Dendritic cell treated with granulocyte-macrophage colony-stimulating factor and Interleukin-4, amounts not matched to agents 40 ng/mL and 50 ng/mL, for 4 days (primary cell): Measurements from ENCODE around the gene COMT.

Experiments used
- H3K27ac Mint-ChIP-seq: one replicate; pipeline ENCODE4 v1.8.0; 2022; ENCODE audit warnings: mild to moderate bottlenecking, mixed read lengths
- H3K27me3 Mint-ChIP-seq: one replicate; pipeline ENCODE4 v1.8.0; 2022; ENCODE audit warnings: mild to moderate bottlenecking, mixed read lengths
- H3K36me3 Mint-ChIP-seq: one replicate; pipeline ENCODE4 v1.8.0; 2022; ENCODE audit warnings: low read depth, mixed read lengths
- H3K4me1 Mint-ChIP-seq: one replicate; pipeline ENCODE4 v1.8.0; 2022; ENCODE audit warnings: low read depth, mixed read lengths
- H3K4me3 Mint-ChIP-seq: one replicate; pipeline ENCODE4 v1.8.0; 2022; ENCODE audit warnings: mild to moderate bottlenecking, moderate library complexity, mixed read lengths
- H3K9me3 Mint-ChIP-seq: one replicate; pipeline ENCODE4 v1.8.0; 2022; ENCODE audit warnings: mixed read lengths
- intact Hi-C: fragments of 100-400 bp; cut with micrococcal nuclease; formaldehyde crosslinking; loops from one replicate; pipeline ENCODE4 v1.15.0; 2022

The COMT gene

GRCh38 chr22:19943082-19944026 is 1.8 kb downstream of the COMT start:
- no peaks in the 10 kb centered on the region for H3K9me3 Mint-ChIP-seq
- peaks cover 25% of the 10 kb centered on the region for H3K36me3 Mint-ChIP-seq
- intact Hi-C loops = no loop called here
- peak overlapping the region; percentile 91 for H3K4me3 Mint-ChIP-seq
- H3K27me3 Mint-ChIP-seq = no peaks in the 10 kb centered on the region
- H3K4me1 Mint-ChIP-seq = peaks cover 66% of the 10 kb centered on the region
- peak overlapping the region; percentile 99 for H3K27ac Mint-ChIP-seq

- Mint-ChIP-seq H3K9me3 (no peaks in the 10 kb centered on the region), H3K36me3 (peaks cover 40% of the 10 kb centered on the region), H3K4me1 (peaks cover 38% of the 10 kb centered on the region), H3K27ac (no peak overlapping the region), H3K27me3 (no peaks in the 10 kb centered on the region), H3K4me3 (no peak overlapping the region)
- intact Hi-C loops = no loop called here
Measured at GRCh38 chr22:19948057-19948760, 6.6 kb downstream of the COMT start.

GRCh38 chr22:19951346-19951745 is 9.8 kb downstream of the COMT start:
- intact Hi-C loops = no loop called here
- Mint-ChIP-seq H3K27ac (no peak overlapping the region), H3K27me3 (no peaks in the 10 kb centered on the region), H3K4me3 (no peak overlapping the region), H3K4me1 (peaks cover 39% of the 10 kb centered on the region), H3K36me3 (peaks cover 58% of the 10 kb centered on the region), H3K9me3 (no peaks in the 10 kb centered on the region)

GRCh38 chr22:19955241-19956128 is 13.9 kb downstream of the COMT start:
- peaks cover 41% of the 10 kb centered on the region for H3K4me1 Mint-ChIP-seq
- intact Hi-C loops = no loop called here
- H3K27ac Mint-ChIP-seq = no peak overlapping the region
- H3K36me3 Mint-ChIP-seq = peaks cover 66% of the 10 kb centered on the region
- no peak overlapping the region for H3K4me3 Mint-ChIP-seq
- no peaks in the 10 kb centered on the region for H3K9me3 Mint-ChIP-seq
- H3K27me3 Mint-ChIP-seq = no peaks in the 10 kb centered on the region

GRCh38 chr22:19957445-19957844 is 15.9 kb downstream of the COMT start:
- H3K36me3 Mint-ChIP-seq = peaks cover 71% of the 10 kb centered on the region
- no peaks in the 10 kb centered on the region for H3K9me3 Mint-ChIP-seq
- no peaks in the 10 kb centered on the region for H3K27me3 Mint-ChIP-seq
- intact Hi-C loops = no loop called here
- H3K4me3 Mint-ChIP-seq = no peak overlapping the region
- H3K27ac Mint-ChIP-seq = no peak overlapping the region
- peaks cover 43% of the 10 kb centered on the region for H3K4me1 Mint-ChIP-seq

GRCh38 chr22:19958083-19959042 is 16.8 kb downstream of the COMT start:
- Mint-ChIP-seq H3K4me3 (no peak overlapping the region), H3K4me1 (peaks cover 43% of the 10 kb centered on the region), H3K36me3 (peaks cover 77% of the 10 kb centered on the region), H3K27me3 (no peaks in the 10 kb centered on the region), H3K27ac (no peak overlapping the region), H3K9me3 (no peaks in the 10 kb centered on the region)
- intact Hi-C loops = no loop called here

- peaks cover 77% of the 10 kb centered on the region for H3K36me3 Mint-ChIP-seq
- intact Hi-C loops = no loop called here
- no peaks in the 10 kb centered on the region for H3K9me3 Mint-ChIP-seq
- no peaks in the 10 kb centered on the region for H3K27me3 Mint-ChIP-seq
- peak overlapping the region; percentile 32 for H3K27ac Mint-ChIP-seq
- H3K4me3 Mint-ChIP-seq = peak overlapping the region; percentile 39
- peaks cover 36% of the 10 kb centered on the region for H3K4me1 Mint-ChIP-seq
Measured at GRCh38 chr22:19959043-19959586, 17.5 kb downstream of the COMT start.

- no peaks in the 10 kb centered on the region for H3K27me3 Mint-ChIP-seq
- H3K4me1 Mint-ChIP-seq = peaks cover 30% of the 10 kb centered on the region
- H3K27ac Mint-ChIP-seq = peak overlapping the region; percentile 32
- intact Hi-C loops = no loop called here
- no peak overlapping the region for H3K4me3 Mint-ChIP-seq
- no peaks in the 10 kb centered on the region for H3K9me3 Mint-ChIP-seq
- H3K36me3 Mint-ChIP-seq = peaks cover 77% of the 10 kb centered on the region
Measured at GRCh38 chr22:19959587-19960490, 18.3 kb downstream of the COMT start.

- Mint-ChIP-seq H3K4me3 (no peak overlapping the region), H3K36me3 (peaks cover 77% of the 10 kb centered on the region), H3K9me3 (no peaks in the 10 kb centered on the region), H3K4me1 (peaks cover 23% of the 10 kb centered on the region), H3K27ac (no peak overlapping the region), H3K27me3 (no peaks in the 10 kb centered on the region)
- intact Hi-C loops = no loop called here
Measured at GRCh38 chr22:19960491-19961200, 19.1 kb downstream of the COMT start.

GRCh38 chr22:19961201-19961580 is 19.6 kb downstream of the COMT start:
- Mint-ChIP-seq H3K27ac (peak overlapping the region; percentile 5), H3K9me3 (no peaks in the 10 kb centered on the region)
- intact Hi-C loops = no loop called here

GRCh38 chr22:19961868-19962245 is 20.3 kb downstream of the COMT start:
- Mint-ChIP-seq H3K36me3 (peaks cover 88% of the 10 kb centered on the region), H3K27ac (peak overlapping the region; percentile 5), H3K4me3 (no peak overlapping the region), H3K9me3 (no peaks in the 10 kb centered on the region), H3K4me1 (peaks cover 23% of the 10 kb centered on the region), H3K27me3 (no peaks in the 10 kb centered on the region)
- intact Hi-C loops = no loop called here

More at GRCh38 chr22:19961201-19961580, 19.6 kb downstream of the COMT start:
- Mint-ChIP-seq H3K4me3 (no peak overlapping the region), H3K36me3 (peaks cover 81% of the 10 kb centered on the region), H3K4me1 (peaks cover 23% of the 10 kb centered on the region), H3K27me3 (no peaks in the 10 kb centered on the region)
